Activated CD8-positive, alpha-beta memory T cell treated with anti-CD3 and anti-CD28 coated beads, Interleukin-2, amount 10 ng/mL, durations not matched to agents 7 days and 5 days (primary cell): ENCODE results near the gene PEMT. TPM values are rescaled to one million over a fixed set of nuclear protein-coding genes. Genes with fewer than 3 reads are reported as not detected.

Source experiments
- ATAC-seq: fragments of 150-1000 bp; cut with Tn5 transposase; one replicate; pipeline ENCODE4 v1.10.0; 2021; ENCODE audit warnings: moderate library complexity
- CTCF ChIA-PET: fragments of 350-600 bp; sonication (Branson Sonifier 250); formaldehyde crosslinking; loops from one replicate; lab custom pipeline; 2021; ENCODE audit warnings: antibody characterized with exemption; lab: Charles Lee
- DNase-seq: peaks from one replicate; pipeline ENCODE4 v3.0.0-alpha.2; 2020
- H3K27ac Mint-ChIP-seq: one replicate; pipeline ENCODE4 v1.8.0; 2021; ENCODE audit warnings: mild to moderate bottlenecking, mixed read lengths
- H3K27me3 Mint-ChIP-seq: one replicate; pipeline ENCODE4 v1.8.0; 2021; ENCODE audit warnings: mixed read lengths
- H3K36me3 Mint-ChIP-seq: one replicate; pipeline ENCODE4 v1.8.0; 2021; ENCODE audit warnings: mild to moderate bottlenecking, mixed read lengths
- H3K4me1 Mint-ChIP-seq: one replicate; pipeline ENCODE4 v1.8.0; 2021; ENCODE audit warnings: mixed read lengths
- H3K4me3 Mint-ChIP-seq: one replicate; pipeline ENCODE4 v1.8.0; 2021; ENCODE audit warnings: mild to moderate bottlenecking, moderate library complexity, mixed read lengths
- H3K9me3 Mint-ChIP-seq: one replicate; pipeline ENCODE4 v1.8.0; 2022; ENCODE audit warnings: low read depth, mixed read lengths
- total RNA-seq, 2 experiments: library from RNA; stranded (reverse); gene quantifications; one replicate each; pipeline ENCODE4 v1.2.3, GENCODE V29; 2021

The PEMT gene
- total RNA-seq, 2 experiments from 2014 or later = 17.5 to 18.6 TPM

GRCh38 chr17:17552351-17553216 is 38.9 kb downstream of the PEMT start:
- Mint-ChIP-seq H3K27ac (no peak overlapping the region), H3K4me1 (no peaks in the 10 kb centered on the region), H3K27me3 (no peaks in the 10 kb centered on the region), H3K9me3 (no peaks in the 10 kb centered on the region), H3K36me3 (no peaks in the 10 kb centered on the region), H3K4me3 (no peak overlapping the region)
- DNase-seq (no peak), ATAC-seq (no peak)
- CTCF ChIA-PET = no interaction called here

GRCh38 chr17:17551361-17551760 is 40.1 kb downstream of the PEMT start:
- Mint-ChIP-seq H3K27ac (no peak overlapping the region), H3K9me3 (no peaks in the 10 kb centered on the region), H3K4me1 (no peaks in the 10 kb centered on the region), H3K36me3 (no peaks in the 10 kb centered on the region), H3K4me3 (no peak overlapping the region), H3K27me3 (no peaks in the 10 kb centered on the region)
- ATAC-seq = no peak
- no peak for DNase-seq
- CTCF ChIA-PET = no interaction called here

- Mint-ChIP-seq H3K4me1 (no peaks in the 10 kb centered on the region), H3K9me3 (no peaks in the 10 kb centered on the region), H3K27ac (no peak overlapping the region), H3K4me3 (no peak overlapping the region), H3K36me3 (no peaks in the 10 kb centered on the region), H3K27me3 (no peaks in the 10 kb centered on the region)
- CTCF ChIA-PET = no interaction called here
- ATAC-seq (no peak), DNase-seq (no peak)
Observed at GRCh38 chr17:17549732-17550366, 41.7 kb downstream of the PEMT start.

GRCh38 chr17:17548044-17548443 is 43.5 kb downstream of the PEMT start:
- Mint-ChIP-seq H3K27me3 (no peaks in the 10 kb centered on the region), H3K36me3 (no peaks in the 10 kb centered on the region), H3K4me1 (no peaks in the 10 kb centered on the region), H3K4me3 (no peak overlapping the region), H3K27ac (no peak overlapping the region), H3K9me3 (no peaks in the 10 kb centered on the region)
- no peak for ATAC-seq
- no peak for DNase-seq
- CTCF ChIA-PET = interaction anchor here (0.8 kb wide), 2 partner anchors 65 to 93 kb away, joined by 3 read pairs; no protein-coding TSS in a partner anchor

- ATAC-seq (no peak), DNase-seq (no peak)
- Mint-ChIP-seq H3K9me3 (no peaks in the 10 kb centered on the region), H3K27me3 (no peaks in the 10 kb centered on the region), H3K4me3 (no peak overlapping the region), H3K36me3 (no peaks in the 10 kb centered on the region), H3K4me1 (no peaks in the 10 kb centered on the region), H3K27ac (no peak overlapping the region)
- CTCF ChIA-PET = interaction anchor here (0.8 to 1.2 kb wide), 2 partner anchors 93 to 95 kb away, joined by 3 to 4 read pairs; no protein-coding TSS in a partner anchor
Observed at GRCh38 chr17:17547210-17547764, 44.2 kb downstream of the PEMT start.

- Mint-ChIP-seq H3K27me3 (no peaks in the 10 kb centered on the region), H3K36me3 (no peaks in the 10 kb centered on the region), H3K27ac (no peak overlapping the region), H3K4me1 (no peaks in the 10 kb centered on the region), H3K9me3 (no peaks in the 10 kb centered on the region), H3K4me3 (no peak overlapping the region)
- DNase-seq = no peak
- CTCF ChIA-PET = interaction anchor here (1.2 kb wide), 1 partner anchor 96 kb away, joined by 4 read pairs; no protein-coding TSS in a partner anchor
- no peak for ATAC-seq
Observed at GRCh38 chr17:17546399-17547185, 44.9 kb downstream of the PEMT start.

GRCh38 chr17:17545984-17546383 is 45.5 kb downstream of the PEMT start:
- H3K27me3 Mint-ChIP-seq = no peaks in the 10 kb centered on the region
- ATAC-seq (no peak), DNase-seq (no peak)
- H3K9me3 Mint-ChIP-seq = no peaks in the 10 kb centered on the region
- CTCF ChIA-PET = interaction anchor here (1.2 kb wide), 1 partner anchor 97 kb away, joined by 4 read pairs; no protein-coding TSS in a partner anchor
- no peak overlapping the region for H3K27ac Mint-ChIP-seq
- H3K4me3 Mint-ChIP-seq = no peak overlapping the region
- no peaks in the 10 kb centered on the region for H3K4me1 Mint-ChIP-seq
- H3K36me3 Mint-ChIP-seq = no peaks in the 10 kb centered on the region

GRCh38 chr17:17545031-17545820 is 46.3 kb downstream of the PEMT start:
- H3K4me1 Mint-ChIP-seq = no peaks in the 10 kb centered on the region
- H3K9me3 Mint-ChIP-seq = no peaks in the 10 kb centered on the region
- DNase-seq = no peak
- no peak overlapping the region for H3K27ac Mint-ChIP-seq
- H3K36me3 Mint-ChIP-seq = no peaks in the 10 kb centered on the region
- ATAC-seq = no peak
- no peaks in the 10 kb centered on the region for H3K27me3 Mint-ChIP-seq
- H3K4me3 Mint-ChIP-seq = no peak overlapping the region
- CTCF ChIA-PET = interaction anchor here (1.9 kb wide), 1 partner anchor 190 kb away, joined by 4 read pairs; no protein-coding TSS in a partner anchor

- no peaks in the 10 kb centered on the region for H3K4me1 Mint-ChIP-seq
- no peaks in the 10 kb centered on the region for H3K36me3 Mint-ChIP-seq
- CTCF ChIA-PET = interaction anchor here (1.0 to 1.9 kb wide), 2 partner anchors 46 to 188 kb away, joined by 4 read pairs; no protein-coding TSS in a partner anchor
- H3K27me3 Mint-ChIP-seq = no peaks in the 10 kb centered on the region
- H3K27ac Mint-ChIP-seq = no peak overlapping the region
- no peaks in the 10 kb centered on the region for H3K9me3 Mint-ChIP-seq
- ATAC-seq = no peak
- no peak overlapping the region for H3K4me3 Mint-ChIP-seq
- no peak for DNase-seq
Observed at GRCh38 chr17:17542906-17543635, 48.4 kb downstream of the PEMT start.

GRCh38 chr17:17541640-17542001 is 49.9 kb downstream of the PEMT start:
- CTCF ChIA-PET = interaction anchor here (1.5 kb wide), 1 partner anchor 45 kb away, joined by 4 read pairs; no protein-coding TSS in a partner anchor
- Mint-ChIP-seq H3K27ac (no peak overlapping the region), H3K36me3 (no peaks in the 10 kb centered on the region), H3K27me3 (no peaks in the 10 kb centered on the region), H3K4me3 (no peak overlapping the region), H3K4me1 (no peaks in the 10 kb centered on the region), H3K9me3 (no peaks in the 10 kb centered on the region)
- ATAC-seq (no peak), DNase-seq (no peak)

- ATAC-seq (no peak), DNase-seq (no peak)
- Mint-ChIP-seq H3K27me3 (no peaks in the 10 kb centered on the region), H3K9me3 (no peaks in the 10 kb centered on the region), H3K27ac (no peak overlapping the region), H3K4me1 (no peaks in the 10 kb centered on the region), H3K4me3 (no peak overlapping the region), H3K36me3 (no peaks in the 10 kb centered on the region)
- CTCF ChIA-PET = interaction anchor here (1.5 kb wide), 1 partner anchor 44 kb away, joined by 4 read pairs; no protein-coding TSS in a partner anchor
Observed at GRCh38 chr17:17540935-17541639, 50.4 kb downstream of the PEMT start.
